Limb (tissue), 2 donors: ENCODE results near the gene DGCR8.
"Not testable (repeated sequence)": the region's sequence is repeated elsewhere in the genome, so short reads cannot be mapped to it uniquely, and the experiment has no call there.

ENCODE experiments used
- DNase-seq, 2 donors: peaks; one replicate each; pipeline ENCODE4 v3.0.0-alpha.2; 2016; ENCODE audit errors: extremely low spot score in 2 of 2

The DGCR8 gene

GRCh38 chr22:20152464-20152890 is 72.4 kb downstream of the DGCR8 start:
- no peak for DNase-seq

GRCh38 chr22:20153945-20154344 is 73.9 kb downstream of the DGCR8 start:
- no peak for DNase-seq

- DNase-seq, result no peak
Observed at GRCh38 chr22:20154602-20155187, 74.7 kb downstream of the DGCR8 start.

GRCh38 chr22:20155330-20156041 is 75.4 kb downstream of the DGCR8 start:
- DNase-seq, result peak in 1 of 2 donors; percentile 74

- DNase-seq, result no peak
Observed at GRCh38 chr22:20156042-20156389, 76.0 kb downstream of the DGCR8 start.

GRCh38 chr22:20156611-20157429 is 76.8 kb downstream of the DGCR8 start:
- DNase-seq, result peak; percentile 84 to 95

GRCh38 chr22:20157430-20158183 is 77.6 kb downstream of the DGCR8 start:
- DNase-seq, result no peak

GRCh38 chr22:20158391-20159036 is 78.5 kb downstream of the DGCR8 start:
- DNase-seq, result no peak

- peak; percentile 32 to 66 for DNase-seq
Observed at GRCh38 chr22:20159076-20159475, 79.0 kb downstream of the DGCR8 start.

GRCh38 chr22:20159531-20159930 is 79.5 kb downstream of the DGCR8 start:
- not testable (repeated sequence) for DNase-seq

GRCh38 chr22:20160041-20160440 is 80.0 kb downstream of the DGCR8 start:
- no peak for DNase-seq
